WTC11 (cell line): ENCODE measurements around the gene AMN.

ENCODE experiments used
- FOXP1 ChIP-seq: sonication (generic); formaldehyde crosslinking; IDR thresholded peaks from 2 replicates; pipeline ENCODE4 v1.8.0; 2022; ENCODE audit warnings: missing genetic modification reagents, mild to moderate bottlenecking, moderate library complexity, borderline replicate concordance
- SMAD4 ChIP-seq: sonication (generic); formaldehyde crosslinking; IDR thresholded peaks from 2 replicates; pipeline ENCODE4 v1.8.0; 2022; ENCODE audit warnings: mild to moderate bottlenecking, missing genetic modification reagents
- SP1 ChIP-seq: sonication (generic); formaldehyde crosslinking; conservative IDR thresholded peaks from 2 replicates; pipeline ENCODE4 v1.8.1; 2022; ENCODE audit warnings: missing genetic modification reagents
- TEAD4 ChIP-seq: sonication (generic); formaldehyde crosslinking; IDR thresholded peaks from 2 replicates; pipeline ENCODE4 v1.8.0; 2022; ENCODE audit warnings: mild to moderate bottlenecking, missing genetic modification reagents
- TP53 ChIP-seq: sonication (generic); formaldehyde crosslinking; IDR thresholded peaks from 2 replicates; pipeline ENCODE4 v1.8.1; 2023; ENCODE audit warnings: mild to moderate bottlenecking, missing genetic modification reagents
- ZBTB21 ChIP-seq: sonication (generic); formaldehyde crosslinking; IDR thresholded peaks from 2 replicates; pipeline ENCODE4 v1.8.1; 2023; ENCODE audit warnings: mild to moderate bottlenecking, missing genetic modification reagents, borderline replicate concordance
- ZNF121 ChIP-seq: sonication (generic); formaldehyde crosslinking; IDR thresholded peaks from 2 replicates; pipeline ENCODE4 v1.8.0; 2023; ENCODE audit warnings: missing genetic modification reagents
- ZNF138 ChIP-seq: sonication (generic); formaldehyde crosslinking; conservative IDR thresholded peaks from 2 replicates; pipeline ENCODE4 v1.8.1; 2022; ENCODE audit warnings: mild to moderate bottlenecking, moderate library complexity, missing genetic modification reagents
- TF ChIP-seq, protein P1 (sequence below): fragments of 200-600 bp; IDR thresholded peaks from 2 replicates; pipeline ENCODE4 v1.8.0; 2022; ENCODE audit warnings: antibody characterized with exemption
- TF ChIP-seq, protein P2 (sequence below): sonication (generic); formaldehyde crosslinking; IDR thresholded peaks from 2 replicates; pipeline ENCODE4 v1.8.0; 2022; ENCODE audit warnings: mild to moderate bottlenecking, missing genetic modification reagents

DNA sequence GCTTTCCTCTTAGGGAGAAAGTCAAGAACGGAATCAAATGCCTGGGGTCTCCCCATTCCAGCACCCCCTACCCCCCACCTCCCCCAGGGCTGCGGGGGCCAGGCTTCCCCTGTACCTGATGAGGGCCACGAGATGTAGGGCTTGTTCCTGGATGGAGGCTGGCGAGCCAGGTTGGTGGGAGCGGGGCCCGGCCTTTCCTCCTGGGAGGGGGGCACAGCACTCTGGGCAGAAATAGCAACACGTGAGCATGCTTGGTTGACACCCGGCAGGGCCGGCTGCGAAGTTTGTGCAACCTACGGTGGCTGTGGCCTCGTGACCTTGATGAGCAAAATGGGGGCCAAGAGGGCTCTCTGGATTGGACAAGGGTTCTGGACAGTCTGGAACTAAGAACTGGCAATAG is 15.7 kb downstream of the AMN start:
- TF ChIP-seq FOXP1 (CRISPR knock-in tag): no peak
- TF ChIP-seq, protein P1, sequence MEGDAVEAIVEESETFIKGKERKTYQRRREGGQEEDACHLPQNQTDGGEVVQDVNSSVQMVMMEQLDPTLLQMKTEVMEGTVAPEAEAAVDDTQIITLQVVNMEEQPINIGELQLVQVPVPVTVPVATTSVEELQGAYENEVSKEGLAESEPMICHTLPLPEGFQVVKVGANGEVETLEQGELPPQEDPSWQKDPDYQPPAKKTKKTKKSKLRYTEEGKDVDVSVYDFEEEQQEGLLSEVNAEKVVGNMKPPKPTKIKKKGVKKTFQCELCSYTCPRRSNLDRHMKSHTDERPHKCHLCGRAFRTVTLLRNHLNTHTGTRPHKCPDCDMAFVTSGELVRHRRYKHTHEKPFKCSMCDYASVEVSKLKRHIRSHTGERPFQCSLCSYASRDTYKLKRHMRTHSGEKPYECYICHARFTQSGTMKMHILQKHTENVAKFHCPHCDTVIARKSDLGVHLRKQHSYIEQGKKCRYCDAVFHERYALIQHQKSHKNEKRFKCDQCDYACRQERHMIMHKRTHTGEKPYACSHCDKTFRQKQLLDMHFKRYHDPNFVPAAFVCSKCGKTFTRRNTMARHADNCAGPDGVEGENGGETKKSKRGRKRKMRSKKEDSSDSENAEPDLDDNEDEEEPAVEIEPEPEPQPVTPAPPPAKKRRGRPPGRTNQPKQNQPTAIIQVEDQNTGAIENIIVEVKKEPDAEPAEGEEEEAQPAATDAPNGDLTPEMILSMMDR: no peak
- TF ChIP-seq ZNF121 (CRISPR knock-in tag): no peak
- no peak for TF ChIP-seq TEAD4 (CRISPR knock-in tag)
- TF ChIP-seq ZNF138: no peak
- no peak for TF ChIP-seq ZBTB21 (CRISPR knock-in tag)
- no peak for TF ChIP-seq SP1 (CRISPR knock-in tag)
- TF ChIP-seq TP53 (CRISPR knock-in tag): no peak
- TF ChIP-seq, protein P2, sequence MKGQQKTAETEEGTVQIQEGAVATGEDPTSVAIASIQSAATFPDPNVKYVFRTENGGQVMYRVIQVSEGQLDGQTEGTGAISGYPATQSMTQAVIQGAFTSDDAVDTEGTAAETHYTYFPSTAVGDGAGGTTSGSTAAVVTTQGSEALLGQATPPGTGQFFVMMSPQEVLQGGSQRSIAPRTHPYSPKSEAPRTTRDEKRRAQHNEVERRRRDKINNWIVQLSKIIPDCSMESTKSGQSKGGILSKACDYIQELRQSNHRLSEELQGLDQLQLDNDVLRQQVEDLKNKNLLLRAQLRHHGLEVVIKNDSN (CRISPR knock-in tag): no peak
- no peak for TF ChIP-seq SMAD4 (CRISPR knock-in tag)
